Measurements from ENCODE around the gene RERE.

RERE gene

GRCh38 chr1:8706995-8707396 lies 110.4 kb downstream of the RERE start (continued):
- TF ChIP-seq AEBP2 (tag by site-specific recombination; IDR thresholded peaks at IDR 0.05; ENCODE audit: borderline replicate concordance) (no peak), ZSCAN23 (tag by site-specific recombination; IDR thresholded peaks at IDR 0.05) (peak; percentile 71; the same call in 1 of the 2 replicates), OVOL3 (tag by site-specific recombination; IDR thresholded peaks at IDR 0.05) (peak; percentile 96), ZNF692 (tag by site-specific recombination; IDR thresholded peaks at IDR 0.05) (peak; percentile 82), GLIS2 (tag by site-specific recombination; IDR thresholded peaks at IDR 0.05) (peak; percentile 39; the same call in 1 of the 2 replicates), GLIS1 (tag by site-specific recombination; IDR thresholded peaks at IDR 0.05) (peak; percentile 79), KLF10 (tag by site-specific recombination; IDR thresholded peaks at IDR 0.05) (peak; percentile 84), ZNF211 (tag by site-specific recombination; IDR thresholded peaks at IDR 0.05; ENCODE audit: low read depth) (no peak), HOXA7 (CRISPR knock-in tag; IDR thresholded peaks at IDR 0.05; ENCODE audit: borderline replicate concordance) (no peak), ZNF704 (tag by site-specific recombination; IDR thresholded peaks at IDR 0.05) (no peak), ZNF830 (tag by site-specific recombination; IDR thresholded peaks at IDR 0.05; ENCODE audit: low read depth) (no peak), ZNF16 (tag by site-specific recombination; IDR thresholded peaks at IDR 0.05; ENCODE audit: low read depth) (no peak), ZNF585B (tag by site-specific recombination; IDR thresholded peaks at IDR 0.05) (no peak), ZBTB7A (tag by site-specific recombination; IDR thresholded peaks at IDR 0.05; ENCODE audit: low read depth) (no peak; the same call in 1 of the 2 replicates), ZNF114 (tag by site-specific recombination; IDR thresholded peaks at IDR 0.05) (no peak), OSR2 (tag by site-specific recombination; IDR thresholded peaks at IDR 0.05) (peak; percentile 88), ZNF514 (tag by site-specific recombination; IDR thresholded peaks at IDR 0.05) (no peak), ZNF416 (tag by site-specific recombination; IDR thresholded peaks at IDR 0.05) (no peak), ZNF398 (tag by site-specific recombination; IDR thresholded peaks at IDR 0.05) (no peak), ZNF366 (tag by site-specific recombination; conservative IDR thresholded peaks at IDR 0.05) (peak; percentile 46; the same call in 1 of the 2 replicates), ZNF133 (tag by site-specific recombination; IDR thresholded peaks at IDR 0.05) (no peak), YY2 (tag by site-specific recombination; IDR thresholded peaks at IDR 0.05) (no peak), KLF8 (tag by site-specific recombination; IDR thresholded peaks at IDR 0.05) (peak; percentile 82), ZNF26 (tag by site-specific recombination; IDR thresholded peaks at IDR 0.05) (no peak), KLF16 (tag by site-specific recombination; IDR thresholded peaks at IDR 0.05) (0 out of 2 replicates have a peak, but pooled peaks have one; percentile 34), ZNF626 (tag by site-specific recombination; IDR thresholded peaks at IDR 0.05) (no peak), ZNF433 (tag by site-specific recombination; IDR thresholded peaks at IDR 0.05; ENCODE audit: low read depth) (no peak), ZNF280C (tag by site-specific recombination; IDR thresholded peaks at IDR 0.05) (no peak), ZNF777 (tag by site-specific recombination; IDR thresholded peaks at IDR 0.05; ENCODE audit: borderline replicate concordance) (no peak), ZNF600 (tag by site-specific recombination; IDR thresholded peaks at IDR 0.05) (peak; percentile 96), SP3 (tag by site-specific recombination; IDR thresholded peaks at IDR 0.05) (0 out of 2 replicates have a peak, but pooled peaks have one; percentile 16), ZNF248 (tag by site-specific recombination; IDR thresholded peaks at IDR 0.05) (no peak), ZNF169 (tag by site-specific recombination; IDR thresholded peaks at IDR 0.05) (no peak)

Measured in HEK293 (cell line).